Lung (tissue), 12 donors: Measurements from ENCODE around the gene VOPP1. TPM values are rescaled to one million over a fixed set of nuclear protein-coding genes. Genes with fewer than 3 reads are reported as not detected.

Source experiments
- ATAC-seq: fragments of 200-7000 bp; cut with Tn5 transposase; one replicate; pipeline ENCODE4 v1.9.1; 2020; ENCODE audit warnings: moderate number of reproducible peaks; ENCODE audit not compliant: insufficient read depth, low FRiP score
- DNase-seq, 3 donors: peaks; one replicate each; pipeline ENCODE4 v3.0.0-alpha.2; 2013 to 2017
- H3K27ac ChIP-seq, 2 donors: one replicate each; pipeline ENCODE4 v1.5.1; 2013; ENCODE audit warnings: mild to moderate bottlenecking in 2 of 2, moderate library complexity in 2 of 2, control low read depth in 1 of 2, inconsistent platforms in 1 of 2, low read depth in 1 of 2, low read length in 1 of 2
- H3K27me3 ChIP-seq, 3 donors: one replicate each; pipeline ENCODE4 v1.5.1; 2013; ENCODE audit warnings: low read length in 2 of 3; ENCODE audit not compliant: control insufficient read depth in 3 of 3, insufficient read depth in 3 of 3
- H3K36me3 ChIP-seq, 4 donors: one replicate each; pipeline ENCODE4 v1.5.1; 2013; ENCODE audit warnings: low read length in 4 of 4, mild to moderate bottlenecking in 1 of 4, moderate library complexity in 1 of 4; ENCODE audit not compliant: control insufficient read depth in 4 of 4, insufficient read depth in 4 of 4
- H3K4me1 ChIP-seq, 5 donors: one replicate each; pipeline ENCODE4 v1.5.1; 2013; ENCODE audit warnings: low read length in 5 of 5, mild to moderate bottlenecking in 2 of 5, moderate library complexity in 1 of 5; ENCODE audit not compliant: control insufficient read depth in 5 of 5, insufficient read depth in 5 of 5
- H3K4me3 ChIP-seq: one replicate; pipeline ENCODE4 v1.5.1; 2013; ENCODE audit warnings: mild to moderate bottlenecking, control low read depth, moderate library complexity
- H3K9ac ChIP-seq, 2 donors: one replicate each; pipeline ENCODE4 v1.5.1; 2013; ENCODE audit warnings: low read length in 2 of 2, control low read depth in 1 of 2; ENCODE audit not compliant: insufficient read depth in 1 of 2
- H3K9me3 ChIP-seq, 4 donors: one replicate each; pipeline ENCODE4 v1.5.1; 2013; ENCODE audit warnings: low read length in 3 of 4, mild to moderate bottlenecking in 1 of 4, moderate library complexity in 1 of 4; ENCODE audit not compliant: control insufficient read depth in 4 of 4, insufficient read depth in 3 of 4
- WGBS, 2 donors: extraction: QIAGEN DNeasy Blood & Tissue Kit; methylation state at CpG; one replicate each; pipeline ENCODE4 v1.1.7; 2013; 5-methylcytosine and 5-hydroxymethylcytosine counted together
- polyA plus RNA-seq, 2 donors: library from polyadenylated mRNA; stranded (reverse); fragments of 200-250 nt; gene quantifications; one replicate each; pipeline ENCODE4 v1.2.1, GENCODE V29; 2013
- total RNA-seq, 2 donors: library from RNA; depleted of rRNA in 1 of 2; stranded (reverse); fragments of >200 nt in 1 of 2; gene quantifications; one replicate each; pipeline ENCODE4 v1.2.1, GENCODE V29; 2014 to 2021
- TF ChIP-seq, protein P1 (sequence below): IDR thresholded peaks from 2 replicates; pipeline ENCODE4 v1.5.1; 2012; ENCODE audit warnings: mild to moderate bottlenecking; ENCODE audit errors: control extremely low read depth, extremely low read depth
- donor health status: control.
- donor health status: control.
- donor health status: Bipolar disorder and iron deficiency.
- donor health status: healthy.
- donor health status: DM: yes; HTN: yes; CAD: no.

The VOPP1 gene
- total and polyA plus RNA-seq, 4 donors = 25.8 to 64.0 (median 38.0) TPM

DNA sequence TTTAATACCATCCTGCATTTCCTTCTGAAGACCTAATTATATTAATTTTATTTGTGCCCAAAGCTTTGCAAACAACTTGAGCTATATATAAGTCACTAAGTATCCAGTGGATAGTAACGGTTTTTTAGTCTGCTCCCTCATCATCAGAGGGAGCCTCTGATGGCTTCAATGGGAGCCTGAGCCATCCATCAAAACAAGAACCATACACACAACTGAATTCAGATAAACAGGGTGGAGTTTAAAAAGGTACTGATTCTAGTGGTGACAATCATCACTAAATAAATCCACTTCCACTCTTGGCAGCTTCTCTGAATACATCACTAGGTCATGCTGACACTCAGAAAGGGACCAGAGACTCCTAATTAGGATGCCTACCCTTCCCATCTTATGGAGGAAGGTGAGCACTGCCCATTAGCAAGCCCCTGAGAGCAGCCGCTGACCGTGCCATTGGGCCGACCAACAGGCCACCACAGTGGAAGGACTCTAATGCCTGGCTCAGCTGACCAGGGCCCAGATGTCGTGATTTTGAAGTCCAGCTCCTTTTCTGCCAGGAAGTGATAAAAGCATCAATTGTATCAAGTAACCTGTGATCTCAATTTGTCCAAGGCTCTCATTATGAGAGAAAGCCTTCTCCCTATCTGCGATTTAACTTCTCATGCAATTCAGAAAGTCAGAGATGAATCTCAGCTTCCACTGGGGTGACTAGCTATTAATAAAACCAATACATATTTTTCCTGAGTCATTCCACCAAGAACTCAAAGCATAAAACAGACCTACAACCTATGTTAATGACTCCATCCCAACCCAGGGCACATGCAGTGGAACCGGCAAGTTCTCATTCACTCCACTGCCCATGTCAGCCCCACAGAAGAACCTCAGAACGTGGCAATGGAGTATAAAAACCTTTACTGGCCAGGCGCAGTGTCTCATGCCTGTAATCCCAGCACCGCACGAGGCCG lies 13.1 kb downstream of the VOPP1 start:
- H3K4me1 ChIP-seq = peaks cover 0 to 7% (median 0%) of the 10 kb centered on the region in 5 donors
- no peaks in the 10 kb centered on the region for H3K27me3 ChIP-seq
- no peak for DNase-seq
- no peaks in the 10 kb centered on the region for H3K36me3 ChIP-seq
- no peaks in the 10 kb centered on the region for H3K9me3 ChIP-seq
- WGBS, 2 donors = 91 to 95% methylated on average over 12 of the region's 12 CpGs
- H3K4me3 ChIP-seq = no peak overlapping the region
- no peak for ATAC-seq
- no peak overlapping the region for H3K9ac ChIP-seq
- no peak overlapping the region for H3K27ac ChIP-seq
- TF ChIP-seq, protein P1, sequence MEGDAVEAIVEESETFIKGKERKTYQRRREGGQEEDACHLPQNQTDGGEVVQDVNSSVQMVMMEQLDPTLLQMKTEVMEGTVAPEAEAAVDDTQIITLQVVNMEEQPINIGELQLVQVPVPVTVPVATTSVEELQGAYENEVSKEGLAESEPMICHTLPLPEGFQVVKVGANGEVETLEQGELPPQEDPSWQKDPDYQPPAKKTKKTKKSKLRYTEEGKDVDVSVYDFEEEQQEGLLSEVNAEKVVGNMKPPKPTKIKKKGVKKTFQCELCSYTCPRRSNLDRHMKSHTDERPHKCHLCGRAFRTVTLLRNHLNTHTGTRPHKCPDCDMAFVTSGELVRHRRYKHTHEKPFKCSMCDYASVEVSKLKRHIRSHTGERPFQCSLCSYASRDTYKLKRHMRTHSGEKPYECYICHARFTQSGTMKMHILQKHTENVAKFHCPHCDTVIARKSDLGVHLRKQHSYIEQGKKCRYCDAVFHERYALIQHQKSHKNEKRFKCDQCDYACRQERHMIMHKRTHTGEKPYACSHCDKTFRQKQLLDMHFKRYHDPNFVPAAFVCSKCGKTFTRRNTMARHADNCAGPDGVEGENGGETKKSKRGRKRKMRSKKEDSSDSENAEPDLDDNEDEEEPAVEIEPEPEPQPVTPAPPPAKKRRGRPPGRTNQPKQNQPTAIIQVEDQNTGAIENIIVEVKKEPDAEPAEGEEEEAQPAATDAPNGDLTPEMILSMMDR = no peak

GRCh38 chr7:55557666-55558188 lies 14.6 kb downstream of the VOPP1 start:
- no peak for ATAC-seq
- H3K9ac ChIP-seq = no peak overlapping the region
- H3K36me3 ChIP-seq = no peaks in the 10 kb centered on the region
- TF ChIP-seq, protein P1 = no peak
- H3K27ac ChIP-seq = no peak overlapping the region
- 66 to 75% methylated on average over 7 of the region's 7 CpGs for WGBS, 2 donors
- no peak for DNase-seq
- H3K4me3 ChIP-seq = no peak overlapping the region
- H3K9me3 ChIP-seq = peaks cover 0 to 2% (median 0%) of the 10 kb centered on the region in 4 donors
- H3K4me1 ChIP-seq = peaks cover 0 to 22% (median 4%) of the 10 kb centered on the region in 5 donors
- H3K27me3 ChIP-seq = no peaks in the 10 kb centered on the region

GRCh38 chr7:55556492-55556891 lies 15.8 kb downstream of the VOPP1 start:
- DNase-seq (no peak), ATAC-seq (no peak)
- H3K9ac ChIP-seq = no peak overlapping the region
- WGBS, 2 donors = 89 to 91% methylated on average over 3 of the region's 3 CpGs
- H3K4me1 ChIP-seq = peaks cover 0 to 26% (median 7%) of the 10 kb centered on the region in 5 donors
- no peak overlapping the region for H3K27ac ChIP-seq
- no peak overlapping the region for H3K4me3 ChIP-seq
- TF ChIP-seq, protein P1 = no peak
- peaks cover 0 to 2% (median 0%) of the 10 kb centered on the region in 4 donors for H3K9me3 ChIP-seq
- H3K27me3 ChIP-seq = no peaks in the 10 kb centered on the region
- no peaks in the 10 kb centered on the region for H3K36me3 ChIP-seq
